Measurements from ENCODE around the gene SP2.

SP2 gene

GRCh38 chr17:47949197-47949759 is 53.2 kb downstream of the SP2 start:
- DNase-seq (ENCODE audit: low read depth in 3 of 3) = peak; percentile 60 to 68 (median 60)

- no peak for DNase-seq (ENCODE audit: low read depth in 3 of 3)
Observed at GRCh38 chr17:47949946-47950345, 53.9 kb downstream of the SP2 start.

GRCh38 chr17:47950448-47950847 is 54.4 kb downstream of the SP2 start:
- DNase-seq (ENCODE audit: low read depth in 3 of 3) = no peak

- no peak for DNase-seq (ENCODE audit: low read depth in 3 of 3)
Observed at GRCh38 chr17:47952171-47953021, 56.4 kb downstream of the SP2 start.

- DNase-seq (ENCODE audit: low read depth in 3 of 3) = no peak
Observed at GRCh38 chr17:47953909-47954308, 57.9 kb downstream of the SP2 start.

- no peak for DNase-seq (ENCODE audit: low read depth in 3 of 3)
Observed at GRCh38 chr17:47955497-47956461, 59.7 kb downstream of the SP2 start.

GRCh38 chr17:47956791-47957590 is 61.0 kb downstream of the SP2 start:
- DNase-seq (ENCODE audit: low read depth in 3 of 3) = no peak

- DNase-seq (ENCODE audit: low read depth in 3 of 3) = no peak
Observed at GRCh38 chr17:47957591-47958490, 61.8 kb downstream of the SP2 start, which contains the start of gene PRR15L. Gene PRR15L (minus strand): TSS chr17:47957883. CDS start chr17:47953234, 4,649 bp downstream.

- no peak for DNase-seq (ENCODE audit: low read depth in 3 of 3)
Observed at GRCh38 chr17:47959825-47960655, 64.0 kb downstream of the SP2 start.

- DNase-seq (ENCODE audit: low read depth in 3 of 3) = no peak
Observed at GRCh38 chr17:47961406-47961805, 65.4 kb downstream of the SP2 start.

- DNase-seq (ENCODE audit: low read depth in 3 of 3) = no peak
Observed at GRCh38 chr17:47962901-47963300, 66.9 kb downstream of the SP2 start.

- no peak for DNase-seq (ENCODE audit: low read depth in 3 of 3)
Observed at GRCh38 chr17:47964856-47965255, 68.8 kb downstream of the SP2 start.

- no peak for DNase-seq (ENCODE audit: low read depth in 3 of 3)
Observed at GRCh38 chr17:47966079-47966519, 70.1 kb downstream of the SP2 start.

GRCh38 chr17:47967607-47968252 is 71.7 kb downstream of the SP2 start:
- DNase-seq (ENCODE audit: low read depth in 3 of 3) = no peak

- DNase-seq (ENCODE audit: low read depth in 3 of 3) = no peak
Observed at GRCh38 chr17:47968836-47969235, 72.8 kb downstream of the SP2 start.

- DNase-seq (ENCODE audit: low read depth in 3 of 3) = no peak
Observed at GRCh38 chr17:47969930-47970724, 74.1 kb downstream of the SP2 start.

- DNase-seq (ENCODE audit: low read depth in 3 of 3) = peak; percentile 97 to 98 (median 98)
Observed at GRCh38 chr17:47970725-47971499, 74.9 kb downstream of the SP2 start, which contains the start of gene CDK5RAP3. Gene CDK5RAP3 (plus strand): TSS chr17:47971113. CDS start chr17:47971147, 34 bp downstream.

Measured in stimulated activated CD4-positive, alpha-beta T cell treated with anti-CD3 and anti-CD28 coated beads, TNF-alpha, amount 100 ng/mL, for 4 hours (primary cell).